GM06990 (cell line): ENCODE results near the gene ADAMTSL1.
"Not testable (repeated sequence)": the region's sequence is repeated elsewhere in the genome, so short reads cannot be mapped to it uniquely, and the experiment has no call there.

ENCODE experiments used
- DNase-seq: peaks from one replicate; pipeline ENCODE4 v3.0.0-alpha.2; 2011; ENCODE audit not compliant: insufficient read length; ENCODE audit errors: extremely low read depth
- H3K27me3 ChIP-seq: replicated peaks from 2 replicates; pipeline ENCODE4 v1.6.0; 2011; ENCODE audit warnings: low read length; ENCODE audit not compliant: control insufficient read depth, insufficient read depth
- H3K36me3 ChIP-seq: 2 replicates; pipeline ENCODE4 v1.5.1; 2011; ENCODE audit warnings: low read length; ENCODE audit not compliant: control insufficient read depth, insufficient read depth
- H3K4me3 ChIP-seq: replicated peaks from 2 replicates; pipeline ENCODE4 v1.5.1; 2011; ENCODE audit warnings: low read depth, mild to moderate bottlenecking, control low read depth, low read length
- TF ChIP-seq, protein P1 (sequence below): IDR thresholded peaks from 2 replicates; pipeline ENCODE4 v1.5.1; 2011; ENCODE audit warnings: low read length, control low read depth, mild to moderate bottlenecking, inconsistent platforms; ENCODE audit not compliant: insufficient read depth, poor library complexity, severe bottlenecking

ADAMTSL1 gene

DNA sequence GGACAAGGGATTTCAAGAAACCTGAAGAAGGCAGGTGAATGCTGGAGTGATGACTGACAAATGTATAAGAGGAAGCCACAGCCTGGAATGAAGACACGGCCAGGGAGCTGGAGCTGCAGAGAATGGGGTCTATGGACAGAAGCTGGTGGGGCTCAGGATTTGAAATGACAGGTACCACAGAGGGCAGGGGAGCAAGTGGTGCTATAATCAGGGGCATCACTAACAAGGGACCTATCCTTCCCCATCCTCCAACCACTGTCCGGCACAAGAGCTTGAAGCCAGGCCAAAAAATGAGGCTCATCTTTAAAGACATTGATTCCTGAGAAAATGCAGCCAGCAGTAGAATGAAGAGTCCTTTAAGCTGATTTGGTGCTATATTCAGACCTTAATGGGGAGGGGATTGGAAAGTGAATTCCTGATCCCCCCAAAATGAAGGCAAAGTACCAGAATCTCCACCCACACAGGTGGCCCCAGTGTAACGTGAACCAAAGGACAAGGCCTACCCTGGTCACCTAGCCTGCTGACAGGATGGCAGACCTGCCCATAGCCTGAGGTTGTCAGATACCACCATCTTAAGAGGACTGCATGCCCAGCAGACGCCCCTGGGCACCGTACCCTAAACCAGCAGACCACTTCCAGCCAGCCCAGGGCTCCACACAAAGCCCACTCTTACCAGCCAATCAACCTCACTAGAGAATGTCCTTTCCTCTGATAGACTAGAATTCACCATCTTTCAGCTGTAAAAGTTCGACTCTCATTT, 449.9 kb downstream of the ADAMTSL1 start:
- Histone ChIP-seq H3K4me3 (no peak overlapping the region), H3K27me3 (no peaks in the 10 kb centered on the region; the same call in 1 of the 2 replicates), H3K36me3 (no peaks in the 10 kb centered on the region)
- TF ChIP-seq, protein P1, sequence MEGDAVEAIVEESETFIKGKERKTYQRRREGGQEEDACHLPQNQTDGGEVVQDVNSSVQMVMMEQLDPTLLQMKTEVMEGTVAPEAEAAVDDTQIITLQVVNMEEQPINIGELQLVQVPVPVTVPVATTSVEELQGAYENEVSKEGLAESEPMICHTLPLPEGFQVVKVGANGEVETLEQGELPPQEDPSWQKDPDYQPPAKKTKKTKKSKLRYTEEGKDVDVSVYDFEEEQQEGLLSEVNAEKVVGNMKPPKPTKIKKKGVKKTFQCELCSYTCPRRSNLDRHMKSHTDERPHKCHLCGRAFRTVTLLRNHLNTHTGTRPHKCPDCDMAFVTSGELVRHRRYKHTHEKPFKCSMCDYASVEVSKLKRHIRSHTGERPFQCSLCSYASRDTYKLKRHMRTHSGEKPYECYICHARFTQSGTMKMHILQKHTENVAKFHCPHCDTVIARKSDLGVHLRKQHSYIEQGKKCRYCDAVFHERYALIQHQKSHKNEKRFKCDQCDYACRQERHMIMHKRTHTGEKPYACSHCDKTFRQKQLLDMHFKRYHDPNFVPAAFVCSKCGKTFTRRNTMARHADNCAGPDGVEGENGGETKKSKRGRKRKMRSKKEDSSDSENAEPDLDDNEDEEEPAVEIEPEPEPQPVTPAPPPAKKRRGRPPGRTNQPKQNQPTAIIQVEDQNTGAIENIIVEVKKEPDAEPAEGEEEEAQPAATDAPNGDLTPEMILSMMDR = no peak
- DNase-seq = no peak

DNA sequence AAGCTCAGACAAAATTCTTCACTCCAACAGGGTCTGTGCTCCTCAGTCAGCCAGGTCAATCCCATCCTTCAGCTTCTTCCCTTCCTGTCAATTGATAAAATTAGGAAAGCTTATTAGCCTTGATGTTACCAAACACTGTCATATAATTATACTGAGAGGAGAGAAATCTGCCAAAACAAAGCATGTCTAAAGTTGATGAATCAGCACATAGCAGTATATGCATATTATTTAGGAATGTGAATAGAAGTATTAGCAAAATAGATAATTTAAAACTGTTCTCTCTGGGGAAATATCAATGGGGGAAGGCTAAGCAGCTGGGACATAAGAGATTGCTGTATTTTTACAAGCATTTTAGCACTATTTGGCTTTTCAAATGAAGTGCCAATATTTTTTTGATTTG, 451.9 kb downstream of the ADAMTSL1 start:
- no peak overlapping the region for H3K4me3 ChIP-seq
- DNase-seq = no peak
- no peaks in the 10 kb centered on the region for H3K36me3 ChIP-seq
- H3K27me3 ChIP-seq = no peaks in the 10 kb centered on the region; the same call in 1 of the 2 replicates
- TF ChIP-seq, protein P1 = no peak

DNA sequence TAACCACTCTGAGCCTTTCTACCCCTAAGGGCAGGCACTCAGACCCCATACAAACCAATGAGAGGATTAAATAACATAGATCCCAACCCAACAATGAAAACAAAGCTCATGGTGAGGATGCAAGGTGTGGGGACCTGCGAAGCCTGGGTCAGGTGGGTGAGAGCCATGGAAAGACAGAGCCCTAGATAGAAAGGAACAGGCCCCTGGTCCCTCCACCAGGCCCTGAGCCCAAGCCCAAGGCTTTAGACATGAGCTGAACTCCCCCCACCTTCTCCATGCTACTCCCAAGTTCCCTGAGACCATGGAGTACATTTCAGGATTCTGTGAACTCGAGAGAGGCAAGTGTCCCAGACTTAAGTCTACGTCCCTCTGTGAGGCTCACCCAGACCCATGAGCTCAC, 452.6 kb downstream of the ADAMTSL1 start:
- Histone ChIP-seq H3K4me3 (no peak overlapping the region), H3K36me3 (no peaks in the 10 kb centered on the region), H3K27me3 (no peaks in the 10 kb centered on the region; the same call in 1 of the 2 replicates)
- TF ChIP-seq, protein P1 = no peak
- no peak for DNase-seq

DNA sequence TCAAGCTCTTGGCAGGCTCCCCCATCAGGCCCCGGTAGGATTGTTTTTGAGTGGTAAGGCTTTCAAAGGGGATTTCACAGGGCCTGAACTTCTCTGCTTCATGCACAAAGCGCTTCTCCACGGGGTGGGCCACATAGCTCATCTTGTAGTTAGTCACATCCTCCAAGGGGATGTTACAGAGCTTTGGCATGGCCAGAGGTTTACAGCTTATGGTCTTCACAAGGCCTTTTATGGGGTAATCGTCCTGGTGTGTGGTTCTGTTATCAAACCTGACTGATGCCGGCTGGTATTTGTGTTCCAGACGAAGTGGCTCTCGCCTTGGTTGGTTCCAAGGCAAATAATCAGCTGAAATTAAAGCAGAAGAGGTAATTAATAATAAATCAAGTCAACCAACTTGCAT, 454.8 kb downstream of the ADAMTSL1 start:
- H3K4me3 ChIP-seq = no peak overlapping the region
- TF ChIP-seq, protein P1 = no peak
- DNase-seq = no peak
- no peaks in the 10 kb centered on the region for H3K27me3 ChIP-seq
- H3K36me3 ChIP-seq = no peaks in the 10 kb centered on the region

DNA sequence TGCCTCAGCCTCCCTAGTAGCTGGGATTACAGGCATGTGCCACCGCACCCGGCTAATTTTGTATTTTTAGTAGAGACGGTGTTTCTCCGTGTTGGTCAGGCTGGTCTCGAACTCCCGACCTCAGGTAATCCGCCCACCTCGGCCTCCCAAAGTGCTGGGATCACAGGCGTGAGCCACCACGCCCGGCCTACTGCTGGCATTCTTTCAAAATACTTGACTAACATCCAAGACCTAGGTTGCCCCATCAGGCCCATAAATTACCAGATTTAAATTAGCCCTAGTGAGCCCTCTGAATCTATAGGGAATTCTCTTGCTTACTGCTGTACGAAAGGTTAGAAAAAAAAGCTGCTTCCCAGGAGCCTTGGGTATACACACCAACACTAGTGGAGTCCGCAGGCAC, 456.7 kb downstream of the ADAMTSL1 start:
- H3K27me3 ChIP-seq, H3K4me3 ChIP-seq, H3K36me3 ChIP-seq, DNase-seq: not testable (repeated sequence)

DNA sequence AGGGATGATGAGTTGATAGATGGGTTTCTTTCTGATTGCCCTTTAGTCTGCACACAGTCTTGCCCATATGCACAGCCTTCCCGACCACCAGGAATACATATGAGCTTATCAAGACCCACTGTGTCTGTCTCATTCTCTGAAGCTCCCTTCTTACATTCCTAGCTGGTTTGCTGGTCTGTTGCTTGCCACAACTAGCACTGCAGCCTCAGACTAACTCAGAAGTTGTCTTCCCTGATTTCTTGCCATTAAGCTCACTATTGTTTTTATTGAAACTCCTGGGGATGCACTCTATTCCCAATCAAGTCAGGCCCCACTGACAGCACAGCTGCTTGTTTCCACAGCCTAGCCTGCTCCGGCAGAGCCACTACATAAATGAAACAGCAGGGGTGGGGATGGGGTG, 461.6 kb downstream of the ADAMTSL1 start:
- H3K27me3 ChIP-seq = no peaks in the 10 kb centered on the region; the same call in 1 of the 2 replicates
- H3K4me3 ChIP-seq = no peak overlapping the region
- TF ChIP-seq, protein P1 = no peak
- H3K36me3 ChIP-seq = no peaks in the 10 kb centered on the region
- no peak for DNase-seq
